Liver (tissue), 9 donors: ENCODE data around the gene SPATA46. TPM values are rescaled to one million over a fixed set of nuclear protein-coding genes. Genes with fewer than 3 reads are reported as not detected.

ENCODE experiments used
- DNase-seq: peaks from one replicate; pipeline ENCODE4 v3.0.0-alpha.2; 2017; ENCODE audit warnings: low spot score
- H3K27ac ChIP-seq, 2 donors: one replicate each; pipeline ENCODE4 v1.7.0; 2013; ENCODE audit warnings: inconsistent platforms in 2 of 2, low read length in 2 of 2, control low read depth in 1 of 2, low read depth in 1 of 2, mild to moderate bottlenecking in 1 of 2
- H3K27me3 ChIP-seq, 4 donors: one replicate each; pipeline versions ENCODE4 v1.6.1 to v1.7.0; 2013; ENCODE audit warnings: low read length in 3 of 4, inconsistent platforms in 1 of 4, mild to moderate bottlenecking in 1 of 4, moderate library complexity in 1 of 4; ENCODE audit not compliant: control insufficient read depth in 4 of 4, insufficient read depth in 4 of 4
- H3K36me3 ChIP-seq, 4 donors: one replicate each; pipeline versions ENCODE4 v1.6.1 to v1.7.0; 2013; ENCODE audit warnings: low read length in 3 of 4, mild to moderate bottlenecking in 3 of 4, low read depth in 1 of 4, moderate library complexity in 1 of 4; ENCODE audit not compliant: control insufficient read depth in 4 of 4, insufficient read depth in 3 of 4
- H3K4me1 ChIP-seq, 4 donors: one replicate each; pipeline versions ENCODE4 v1.6.1 to v1.7.0; 2013; ENCODE audit warnings: low read length in 3 of 4, mild to moderate bottlenecking in 3 of 4, moderate library complexity in 1 of 4; ENCODE audit not compliant: control insufficient read depth in 4 of 4, insufficient read depth in 4 of 4
- H3K4me3 ChIP-seq, 3 donors: one replicate each; pipeline versions ENCODE4 v1.6.1 to v1.7.0; 2013; ENCODE audit warnings: low read length in 3 of 3, control low read depth in 1 of 3, low read depth in 1 of 3, mild to moderate bottlenecking in 1 of 3
- H3K9ac ChIP-seq, 2 donors: one replicate each; pipeline ENCODE4 v1.7.0; 2013; ENCODE audit warnings: low read length in 2 of 2, mild to moderate bottlenecking in 2 of 2, moderate library complexity in 2 of 2, control low read depth in 1 of 2, low read depth in 1 of 2
- H3K9me3 ChIP-seq, 4 donors: one replicate each; pipeline versions ENCODE4 v1.6.1 to v1.7.0; 2013; ENCODE audit warnings: low read length in 3 of 4; ENCODE audit not compliant: control insufficient read depth in 4 of 4
- ATF3 ChIP-seq: IDR thresholded peaks from 2 replicates; pipeline ENCODE4 v1.6.1; 2016; ENCODE audit warnings: antibody characterized with exemption
- CTCF ChIP-seq: fragments of 150-350 bp; IDR thresholded peaks from 2 replicates; pipeline ENCODE4 v1.5.1; 2017; ENCODE audit warnings: improper control_type of control experiment, low read depth, low read length; ENCODE audit not compliant: missing input control
- EGR1 ChIP-seq, 2 donors: IDR thresholded peaks; 2 replicates each; pipeline ENCODE4 v1.6.1; 2016 to 2018; ENCODE audit warnings: antibody characterized with exemption in 2 of 2, low read depth in 2 of 2
- FOXA1 ChIP-seq: IDR thresholded peaks from 2 replicates; pipeline ENCODE4 v1.6.1; 2016; ENCODE audit warnings: antibody characterized with exemption
- FOXA2 ChIP-seq: IDR thresholded peaks from 2 replicates; pipeline ENCODE4 v1.6.1; 2016; ENCODE audit warnings: antibody characterized with exemption
- GABPA ChIP-seq, 2 donors: IDR thresholded peaks in 1 of 2; conservative IDR thresholded peaks in 1 of 2; 2 replicates each; pipeline ENCODE4 v1.6.1; 2016; ENCODE audit warnings: antibody characterized with exemption in 2 of 2, mild to moderate bottlenecking in 1 of 2, moderate library complexity in 1 of 2
- HNF4A ChIP-seq, 2 donors: conservative IDR thresholded peaks; 2 replicates each; pipeline ENCODE4 v1.6.1; 2016; ENCODE audit warnings: antibody characterized with exemption in 2 of 2, mild to moderate bottlenecking in 2 of 2
- HNF4G ChIP-seq: IDR thresholded peaks from 2 replicates; pipeline ENCODE4 v1.6.1; 2016; ENCODE audit warnings: antibody characterized with exemption
- JUND ChIP-seq, 2 donors: IDR thresholded peaks; 2 replicates each; pipeline ENCODE4 v1.6.1; 2016; ENCODE audit warnings: antibody characterized with exemption in 2 of 2
- MAX ChIP-seq: IDR thresholded peaks from 2 replicates; pipeline ENCODE4 v1.6.1; 2016; ENCODE audit warnings: antibody characterized with exemption
- NR2F2 ChIP-seq: IDR thresholded peaks from 2 replicates; pipeline ENCODE4 v1.6.1; 2016; ENCODE audit warnings: antibody characterized with exemption
- RAD21 ChIP-seq, 2 donors: IDR thresholded peaks; 2 replicates each; pipeline ENCODE4 v1.6.1; 2016; ENCODE audit warnings: antibody characterized with exemption in 2 of 2, mild to moderate bottlenecking in 2 of 2
- REST ChIP-seq: IDR thresholded peaks from 2 replicates; pipeline ENCODE4 v1.6.1; 2016; ENCODE audit warnings: antibody characterized with exemption, mild to moderate bottlenecking
- RXRA ChIP-seq, 2 donors: IDR thresholded peaks; 2 replicates each; pipeline ENCODE4 v1.6.1; 2017 to 2018; ENCODE audit warnings: antibody characterized with exemption in 2 of 2, mild to moderate bottlenecking in 1 of 2
- SP1 ChIP-seq: IDR thresholded peaks from 2 replicates; pipeline ENCODE4 v1.6.1; 2018; ENCODE audit warnings: antibody characterized with exemption, mild to moderate bottlenecking
- TAF1 ChIP-seq: conservative IDR thresholded peaks from 2 replicates; pipeline ENCODE4 v1.6.1; 2016; ENCODE audit warnings: antibody characterized with exemption, mild to moderate bottlenecking
- YY1 ChIP-seq: IDR thresholded peaks from 2 replicates; pipeline ENCODE4 v1.6.1; 2016; ENCODE audit warnings: antibody characterized with exemption, mild to moderate bottlenecking
- ZBTB33 ChIP-seq: IDR thresholded peaks from 2 replicates; pipeline ENCODE4 v1.6.1; 2016; ENCODE audit warnings: antibody characterized with exemption
- WGBS: extraction: QIAGEN DNeasy Blood & Tissue Kit; methylation state at CpG from one replicate; pipeline ENCODE4 v1.1.7; 2013; 5-methylcytosine and 5-hydroxymethylcytosine counted together
- polyA plus RNA-seq, 2 donors: library from polyadenylated mRNA; stranded (reverse) in 1 of 2; unstranded in 1 of 2; fragments of 200-250 nt in 1 of 2; fragments of >200 nt in 1 of 2; fragmentation: Nextera tagmentation in 1 of 2; extraction: Ambion mirVana in 1 of 2; gene quantifications; one replicate each; pipeline versions ENCODE4 v1.2.1 to v1.2.3, GENCODE V29; 2013 to 2015
- total RNA-seq, 2 donors: library from RNA; depleted of rRNA; stranded (reverse); fragments of >200 nt; gene quantifications; one replicate each; pipeline ENCODE4 v1.2.3, GENCODE V29; 2014
- donor health status: healthy.
- donor health status: healthy.
- donor health status: healthy.
- donor health status: healthy.
- donor health status: healthy.

The SPATA46 gene
- total and polyA plus RNA-seq, 4 donors: 0.06 to 0.17 TPM; not detected in 2

- no peak overlapping the region for H3K4me3 ChIP-seq
- no peak overlapping the region for H3K27ac ChIP-seq
- WGBS: 88% methylated on average over 6 of the region's 6 CpGs
- TF ChIP-seq FOXA1 (no peak), JUND (IDR thresholded peaks at IDR 0.05) (no peak), HNF4G (no peak), ZBTB33 (no peak), GABPA (IDR thresholded peaks at IDR 0.05 in 1 of 2, conservative IDR thresholded peaks at IDR 0.05 in 1 of 2) (no peak), MAX (no peak), NR2F2 (no peak), SP1 (no peak), ATF3 (no peak), YY1 (no peak), RXRA (IDR thresholded peaks at IDR 0.05) (no peak), EGR1 (IDR thresholded peaks at IDR 0.05; ENCODE audit: low read depth in 2 of 2) (no peak), FOXA2 (no peak), REST (no peak), RAD21 (IDR thresholded peaks at IDR 0.05) (no peak), HNF4A (conservative IDR thresholded peaks at IDR 0.05) (no peak), CTCF (no peak), TAF1 (no peak)
- peaks cover 0 to 1% (median 0%) of the 10 kb centered on the region in 4 donors for H3K4me1 ChIP-seq
- peak; percentile 3 for DNase-seq
- peaks cover 0 to 11% (median 9%) of the 10 kb centered on the region in 4 donors for H3K36me3 ChIP-seq
- no peak overlapping the region for H3K9ac ChIP-seq
- H3K27me3 ChIP-seq: no peaks in the 10 kb centered on the region
- H3K9me3 ChIP-seq: no peaks in the 10 kb centered on the region
Measured at GRCh38 chr1:162380061-162380846, 3.6 kb upstream of the SPATA46 start.
